Endothelial cell of hepatic sinusoid (primary cell): ENCODE data around the gene MTR.
"Not testable (repeated sequence)": the region's sequence is repeated elsewhere in the genome, so short reads cannot be mapped to it uniquely, and the experiment has no call there.

ENCODE experiments used
- in situ Hi-C: cut with HindIII; loops from 2 replicates; pipeline ENCODE4 v1.10.0; 2017; ENCODE audit warnings: low sequenced_read_pairs

MTR gene

GRCh38 chr1:236893626-236894545 lies 98.8 kb downstream of the MTR start:
- in situ Hi-C loops: loop anchor here (5.0 kb wide), 1 partner anchor 37 kb away; no protein-coding TSS in a partner anchor

- in situ Hi-C loops: no loop called here
Measured at GRCh38 chr1:236895665-236896387, 100.7 kb downstream of the MTR start.

- in situ Hi-C loops: no loop called here
Measured at GRCh38 chr1:236896716-236897115, 101.6 kb downstream of the MTR start.

- in situ Hi-C loops: no loop called here
Measured at GRCh38 chr1:236904892-236905741, 110.0 kb downstream of the MTR start.

GRCh38 chr1:236907205-236907604 lies 112.1 kb downstream of the MTR start:
- in situ Hi-C loops: no loop called here

- in situ Hi-C loops: no loop called here
Measured at GRCh38 chr1:236908669-236909068, 113.6 kb downstream of the MTR start.

GRCh38 chr1:236911047-236911446 lies 116.0 kb downstream of the MTR start:
- in situ Hi-C loops: not testable (repeated sequence)

- in situ Hi-C loops: no loop called here
Measured at GRCh38 chr1:236913371-236914037, 118.4 kb downstream of the MTR start.

GRCh38 chr1:236914375-236914774 lies 119.3 kb downstream of the MTR start:
- in situ Hi-C loops: no loop called here

GRCh38 chr1:236916131-236916800 lies 121.2 kb downstream of the MTR start:
- in situ Hi-C loops: no loop called here

- in situ Hi-C loops: no loop called here
Measured at GRCh38 chr1:236917448-236917847, 122.4 kb downstream of the MTR start.

- in situ Hi-C loops: no loop called here
Measured at GRCh38 chr1:236920286-236920894, 125.3 kb downstream of the MTR start.

GRCh38 chr1:236921610-236922009 lies 126.5 kb downstream of the MTR start:
- in situ Hi-C loops: no loop called here

- in situ Hi-C loops: no loop called here
Measured at GRCh38 chr1:236922190-236922589, 127.1 kb downstream of the MTR start.

- in situ Hi-C loops: no loop called here
Measured at GRCh38 chr1:236925386-236925785, 130.3 kb downstream of the MTR start.

GRCh38 chr1:236930503-236930902 lies 135.4 kb downstream of the MTR start:
- in situ Hi-C loops: no loop called here

GRCh38 chr1:236938760-236939159 lies 143.7 kb downstream of the MTR start:
- in situ Hi-C loops: no loop called here

- in situ Hi-C loops: no loop called here
Measured at GRCh38 chr1:236942431-236942830, 147.3 kb downstream of the MTR start.

- in situ Hi-C loops: no loop called here
Measured at GRCh38 chr1:236944556-236944955, 149.5 kb downstream of the MTR start.

GRCh38 chr1:236945002-236945401 lies 149.9 kb downstream of the MTR start:
- in situ Hi-C loops: no loop called here
